Measurements from ENCODE around the gene WDFY4. TPM values are rescaled to one million over a fixed set of nuclear protein-coding genes. Genes with fewer than 3 reads are reported as not detected.

The WDFY4 gene
- polyA plus RNA-seq, 1 donor (not counting 4 experiments of a cell fraction or from before 2014, with no cell fraction given), result 0.04 TPM

- Histone ChIP-seq H3K36me3 (ENCODE audit: control insufficient read depth in 2 of 2, extremely low read depth in 1 of 2, insufficient read depth in 2 of 2, low read length in 2 of 2) (no peaks in the 10 kb centered on the region), H4K20me1 (ENCODE audit: control insufficient read depth, extremely low read depth, insufficient read depth, low read length) (no peaks in the 10 kb centered on the region), H3K79me2 (ENCODE audit: control insufficient read depth, insufficient read depth, low read length) (no peaks in the 10 kb centered on the region), H3K4me1 (ENCODE audit: control insufficient read depth, extremely low read depth, insufficient read depth, low read length) (no peaks in the 10 kb centered on the region), H3K4me3 (ENCODE audit: control insufficient read depth in 2 of 3, extremely low read depth in 1 of 3, insufficient read depth in 2 of 3, low read depth in 1 of 3, low read length in 3 of 3) (no peak overlapping the region), H3K4me2 (ENCODE audit: control insufficient read depth, extremely low read depth, insufficient read depth, low read depth, low read length) (no peak overlapping the region), H3K27me3 (ENCODE audit: control insufficient read depth, extremely low read depth, insufficient read depth, low read length) (no peaks in the 10 kb centered on the region), H2AFZ (ENCODE audit: control insufficient read depth, low read length) (no peak overlapping the region), H3K9ac (ENCODE audit: control insufficient read depth, extremely low read depth, insufficient read depth, low read length) (no peak overlapping the region), H3K9me3 (ENCODE audit: control insufficient read depth, low read depth, low read length) (no peaks in the 10 kb centered on the region), H3K9me1 (ENCODE audit: control insufficient read depth, extremely low read depth, insufficient read depth, low read length) (no peaks in the 10 kb centered on the region), H3K27ac (ENCODE audit: control insufficient read depth, insufficient read depth, low read length) (no peak overlapping the region)
- no peak for FAIRE-seq
- DNase-seq (ENCODE audit: low read depth, low spot score), result no peak
- TF ChIP-seq CTCF (optimal IDR thresholded peaks at IDR 0.05 in 1 of 3, IDR thresholded peaks at IDR 0.05 in 1 of 3, conservative IDR thresholded peaks at IDR 0.05 in 1 of 3; ENCODE audit: extremely low read depth in 1 of 3, insufficient read depth in 2 of 3, low read length in 3 of 3) (no peak), EZH2 (IDR thresholded peaks at IDR 0.05; ENCODE audit: low read length) (no peak)
- dilution Hi-C loops (cut with MboI; ENCODE audit: extremely low pct_ligation_motif_present, low sequenced_read_pairs), result no loop called here
Observed at GRCh38 chr10:48684463-48684791, 246 bp upstream of the WDFY4 start.

GRCh38 chr10:48685731-48686130 lies 1.1 kb downstream of the WDFY4 start:
- dilution Hi-C loops (cut with MboI; ENCODE audit: extremely low pct_ligation_motif_present, low sequenced_read_pairs), result no loop called here
- Histone ChIP-seq H3K4me1 (ENCODE audit: control insufficient read depth, extremely low read depth, insufficient read depth, low read length) (no peaks in the 10 kb centered on the region), H3K9me1 (ENCODE audit: control insufficient read depth, extremely low read depth, insufficient read depth, low read length) (no peaks in the 10 kb centered on the region), H3K9ac (ENCODE audit: control insufficient read depth, extremely low read depth, insufficient read depth, low read length) (no peak overlapping the region), H3K79me2 (ENCODE audit: control insufficient read depth, insufficient read depth, low read length) (no peaks in the 10 kb centered on the region), H3K27ac (ENCODE audit: control insufficient read depth, insufficient read depth, low read length) (no peak overlapping the region), H4K20me1 (ENCODE audit: control insufficient read depth, extremely low read depth, insufficient read depth, low read length) (no peaks in the 10 kb centered on the region), H3K4me2 (ENCODE audit: control insufficient read depth, extremely low read depth, insufficient read depth, low read depth, low read length) (no peak overlapping the region), H3K9me3 (ENCODE audit: control insufficient read depth, low read depth, low read length) (no peaks in the 10 kb centered on the region), H3K4me3 (ENCODE audit: control insufficient read depth in 2 of 3, extremely low read depth in 1 of 3, insufficient read depth in 2 of 3, low read depth in 1 of 3, low read length in 3 of 3) (no peak overlapping the region), H2AFZ (ENCODE audit: control insufficient read depth, low read length) (no peak overlapping the region), H3K27me3 (ENCODE audit: control insufficient read depth, extremely low read depth, insufficient read depth, low read length) (no peaks in the 10 kb centered on the region), H3K36me3 (ENCODE audit: control insufficient read depth in 2 of 2, extremely low read depth in 1 of 2, insufficient read depth in 2 of 2, low read length in 2 of 2) (no peaks in the 10 kb centered on the region)
- no peak for DNase-seq (ENCODE audit: low read depth, low spot score)
- no peak for FAIRE-seq
- TF ChIP-seq CTCF (optimal IDR thresholded peaks at IDR 0.05 in 1 of 3, IDR thresholded peaks at IDR 0.05 in 1 of 3, conservative IDR thresholded peaks at IDR 0.05 in 1 of 3; ENCODE audit: extremely low read depth in 1 of 3, insufficient read depth in 2 of 3, low read length in 3 of 3) (no peak), EZH2 (IDR thresholded peaks at IDR 0.05; ENCODE audit: low read length) (no peak)

Measured in keratinocyte (primary cell).